ENCODE measurements around the gene EFNB3. TPM values are rescaled to one million over a fixed set of nuclear protein-coding genes. Genes with fewer than 3 reads are reported as not detected.
A peak's percentile ranks its signal among the peaks of the same experiment; 100 is the strongest.

Gene EFNB3, protein sequence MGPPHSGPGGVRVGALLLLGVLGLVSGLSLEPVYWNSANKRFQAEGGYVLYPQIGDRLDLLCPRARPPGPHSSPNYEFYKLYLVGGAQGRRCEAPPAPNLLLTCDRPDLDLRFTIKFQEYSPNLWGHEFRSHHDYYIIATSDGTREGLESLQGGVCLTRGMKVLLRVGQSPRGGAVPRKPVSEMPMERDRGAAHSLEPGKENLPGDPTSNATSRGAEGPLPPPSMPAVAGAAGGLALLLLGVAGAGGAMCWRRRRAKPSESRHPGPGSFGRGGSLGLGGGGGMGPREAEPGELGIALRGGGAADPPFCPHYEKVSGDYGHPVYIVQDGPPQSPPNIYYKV
- 4.4 TPM for polyA plus RNA-seq (ENCODE audit: insufficient read length)

DNA sequence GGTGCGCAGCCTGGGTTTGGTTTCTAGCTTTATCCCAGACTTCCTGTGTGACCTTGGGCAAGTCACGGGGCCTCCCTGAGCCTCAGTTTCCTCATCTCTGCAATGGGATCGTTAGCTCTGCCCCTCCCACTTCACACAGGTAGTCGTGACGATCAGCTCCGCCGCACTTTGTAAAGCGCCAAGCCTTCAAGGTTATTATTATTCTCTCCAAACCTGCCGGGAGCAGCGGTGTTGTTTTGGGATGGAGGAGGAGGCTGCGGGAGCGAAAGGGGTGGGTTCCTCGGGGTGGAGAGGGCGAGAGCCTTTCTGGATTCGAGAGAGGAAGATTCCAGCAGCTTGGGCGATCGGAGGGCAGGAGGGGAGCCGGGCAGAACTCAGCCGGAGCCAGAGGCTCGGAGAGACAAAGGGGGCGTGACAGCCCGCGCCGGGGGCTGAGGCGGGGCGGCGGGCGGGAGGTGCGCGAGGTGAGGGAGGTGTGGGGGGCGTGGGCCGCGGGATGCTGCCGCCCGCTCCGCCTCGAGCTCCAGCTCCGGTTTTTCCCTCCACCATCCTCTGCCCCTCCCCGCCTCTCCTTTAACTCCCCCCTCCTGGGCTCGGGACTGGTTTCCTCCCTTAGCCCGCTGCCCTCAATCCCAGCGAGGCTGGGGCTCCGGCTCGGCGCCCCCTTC, at the start of gene EFNB3:
TSS of gene EFNB3 (plus strand) at position 602 of the 668 bp plus-strand sequence. CDS start 397 bp downstream, outside the sequence.
- DNase-seq (ENCODE audit: low read depth), result no peak

DNA sequence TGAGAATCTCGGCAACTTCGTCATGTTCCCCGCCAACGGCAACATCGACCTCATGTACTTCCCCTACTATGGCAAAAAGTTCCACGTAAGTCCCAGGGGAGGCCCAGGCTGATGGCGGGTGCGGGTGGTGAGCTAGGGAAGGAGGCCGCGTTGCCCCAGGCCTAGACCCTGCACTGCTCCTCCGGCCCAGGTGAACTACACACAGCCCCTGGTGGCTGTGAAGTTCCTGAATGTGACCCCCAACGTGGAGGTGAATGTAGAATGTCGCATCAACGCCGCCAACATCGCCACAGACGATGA, 49.5 kb upstream of the EFNB3 start:
- no peak for DNase-seq (ENCODE audit: low read depth)

DNA sequence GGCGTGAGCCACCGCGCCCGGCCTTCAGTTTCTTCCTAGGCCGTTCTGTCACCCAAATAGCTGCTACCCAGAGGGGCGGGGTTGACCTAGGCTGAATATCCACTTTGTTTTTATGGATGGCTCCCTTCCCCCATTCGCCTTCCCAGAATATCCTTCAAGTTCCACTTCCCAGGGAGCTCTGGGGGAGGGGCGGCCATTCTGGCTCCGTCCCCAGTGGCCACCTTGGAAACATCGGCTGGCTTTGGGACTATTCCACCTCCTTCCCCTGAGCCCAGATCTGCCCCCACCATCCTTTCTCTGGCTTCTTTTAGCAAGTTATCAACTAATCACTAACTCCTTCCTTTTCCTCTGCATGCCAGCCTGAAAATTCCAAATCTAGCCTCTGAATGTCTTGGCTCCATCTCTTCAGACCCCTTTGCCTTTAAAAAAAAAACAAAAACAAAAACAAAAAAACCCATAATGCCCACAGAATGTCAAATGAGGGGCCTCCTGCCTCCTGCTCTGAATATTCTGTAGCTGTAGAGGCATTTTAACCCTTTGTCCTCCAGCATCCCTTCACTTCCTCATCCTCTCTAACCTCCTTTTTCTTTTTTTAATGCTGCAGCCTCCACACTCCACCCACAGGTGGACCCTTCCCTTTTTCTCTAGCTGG, 47.9 kb upstream of the EFNB3 start:
- no peak for DNase-seq (ENCODE audit: low read depth)

DNA sequence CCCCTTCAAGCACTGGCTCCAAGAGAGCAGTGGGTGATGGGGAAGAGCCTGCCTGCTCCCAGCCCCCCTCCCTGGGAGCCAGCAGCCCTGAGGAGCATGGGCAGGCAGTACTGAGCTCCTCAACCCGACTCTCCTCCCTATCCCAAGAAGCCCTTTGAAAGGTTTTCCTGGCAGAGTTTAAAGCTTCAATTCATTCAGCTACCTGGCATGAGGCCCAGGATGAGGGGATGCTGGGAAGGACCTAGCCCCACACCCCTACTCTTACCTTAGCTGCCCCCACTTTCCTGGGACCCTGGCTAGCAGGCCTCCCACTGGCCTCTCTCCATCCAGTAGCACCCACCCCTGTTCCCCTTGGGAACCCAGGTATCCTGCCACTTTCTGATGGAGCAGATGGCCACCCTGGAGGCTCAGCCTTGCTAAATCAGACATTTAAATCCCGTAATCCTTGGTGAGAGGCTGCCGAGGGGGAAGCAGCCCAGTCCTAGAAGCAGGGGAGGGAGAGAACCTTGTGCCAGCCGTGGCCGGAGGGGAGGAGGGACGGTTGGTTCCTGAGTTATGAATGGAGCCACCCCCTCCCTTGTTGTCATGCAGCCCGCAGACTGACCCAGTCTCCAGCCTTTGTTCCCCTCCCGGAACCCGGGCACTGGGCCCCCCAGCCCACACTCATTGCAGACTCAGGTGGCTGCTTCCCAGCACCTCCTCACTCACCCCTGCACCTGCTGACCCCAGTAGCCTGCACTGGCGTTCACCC, 37.2 kb upstream of the EFNB3 start:
- DNase-seq (ENCODE audit: low read depth), result no peak

DNA sequence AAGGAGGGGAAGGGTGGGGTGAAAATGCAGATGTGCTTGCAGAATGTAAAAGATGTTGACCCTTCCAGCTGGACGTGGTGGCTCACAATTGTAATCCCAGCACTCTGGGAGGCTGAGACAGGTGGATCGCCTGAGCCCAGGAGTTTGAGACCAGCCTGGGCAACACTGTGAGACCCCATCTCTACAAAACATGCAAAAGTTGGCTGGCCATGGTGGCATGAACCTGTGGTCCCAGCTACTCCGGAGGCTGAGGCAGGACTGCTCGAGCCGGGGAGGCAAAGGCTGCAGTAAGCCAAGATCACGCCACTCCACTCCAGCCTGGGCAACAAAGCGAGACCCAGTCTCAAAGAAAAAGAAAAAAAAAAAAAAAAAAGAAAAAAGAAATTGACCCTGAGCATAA, 36.5 kb upstream of the EFNB3 start:
- DNase-seq (ENCODE audit: low read depth), result no peak

DNA sequence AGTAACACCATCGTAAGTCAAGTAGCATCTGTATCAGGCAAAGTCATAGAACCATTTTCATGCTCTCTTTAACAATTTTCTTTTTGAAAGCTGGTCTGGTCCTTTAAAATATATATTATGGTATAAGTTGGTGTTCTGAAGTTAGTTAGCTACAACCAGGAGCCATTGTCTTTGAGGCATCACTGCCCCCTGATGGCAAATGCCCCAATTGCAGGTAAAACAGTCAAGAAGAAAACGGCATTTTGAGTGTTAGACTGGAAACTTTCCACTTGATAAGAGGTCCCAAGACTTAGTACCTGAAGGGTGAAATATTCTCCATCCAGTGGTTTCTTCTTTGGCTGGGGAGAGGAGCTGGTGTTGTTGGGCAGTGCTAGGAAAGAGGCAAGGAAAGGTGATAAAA, 31.8 kb upstream of the EFNB3 start:
- no peak for DNase-seq (ENCODE audit: low read depth)

DNA sequence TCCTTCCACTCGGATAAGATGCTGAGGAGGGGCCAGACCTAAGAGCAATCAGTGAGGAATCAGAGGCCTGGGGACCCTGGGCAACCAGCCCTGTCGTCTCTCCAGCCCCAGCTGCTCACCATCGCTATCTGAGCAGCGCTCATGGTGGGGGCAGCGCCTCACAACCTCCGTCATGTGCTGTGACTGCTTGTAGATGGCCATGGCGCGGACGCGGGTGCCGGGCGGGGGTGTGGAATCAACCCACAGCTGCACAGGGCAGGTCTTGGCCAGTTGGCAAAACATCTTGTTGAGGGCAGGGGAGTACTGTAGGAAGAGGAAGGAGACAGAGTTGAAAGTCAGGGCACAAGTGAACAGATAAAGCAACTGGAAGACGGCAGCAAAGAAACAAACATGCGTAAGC, 30.1 kb upstream of the EFNB3 start:
- no peak for DNase-seq (ENCODE audit: low read depth)

DNA sequence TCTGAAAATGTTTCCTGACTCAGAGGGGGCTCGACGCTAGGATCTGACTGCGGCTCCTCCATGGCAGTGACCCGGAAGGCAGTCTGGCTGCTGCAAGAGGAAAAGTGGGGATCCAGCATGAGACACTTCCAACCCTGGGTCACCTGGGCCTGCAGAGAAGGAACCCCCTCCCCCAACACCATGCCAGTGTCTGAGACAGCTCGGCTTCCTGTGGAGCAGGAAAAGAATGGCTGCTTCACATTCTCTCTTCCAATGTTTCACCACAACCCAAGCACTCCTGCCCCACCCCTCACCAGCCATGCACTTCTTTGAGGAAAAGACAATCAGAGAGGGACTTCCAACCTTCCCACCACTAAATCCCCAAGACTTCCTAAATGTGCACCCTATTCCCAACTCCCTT, 28.5 kb upstream of the EFNB3 start:
- no peak for DNase-seq (ENCODE audit: low read depth)

DNA sequence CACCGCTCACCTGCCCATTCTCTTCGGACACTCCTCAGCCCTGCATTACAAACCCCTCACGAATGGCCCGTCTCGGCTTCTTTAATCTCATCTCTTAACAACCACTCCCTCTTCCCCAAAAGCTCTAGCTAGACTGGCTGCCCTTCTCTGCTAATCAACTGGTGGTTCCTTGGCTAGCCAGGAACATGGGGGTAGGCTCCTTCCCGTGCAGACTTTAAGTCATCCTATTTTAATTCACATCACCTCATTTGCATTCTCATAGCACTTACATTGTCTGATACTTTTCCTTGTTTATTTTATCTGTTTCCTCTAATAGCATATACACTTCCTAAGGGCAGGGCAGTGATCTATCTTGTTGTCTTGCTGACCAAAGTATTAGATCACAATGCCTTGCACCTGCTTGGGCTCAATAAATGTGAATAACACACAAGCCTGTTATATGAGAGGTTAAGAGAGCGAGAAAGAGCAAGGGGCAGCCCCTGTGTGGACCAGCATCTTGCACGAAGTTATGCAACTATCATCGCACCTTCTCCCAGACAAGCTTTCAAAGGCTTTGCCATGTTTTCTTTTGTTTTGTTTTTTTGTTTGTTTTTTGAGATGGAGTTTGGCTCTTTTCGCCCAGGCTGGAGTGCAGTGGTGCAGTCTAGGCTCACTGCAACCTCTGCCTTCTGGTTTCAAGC, 27.5 kb upstream of the EFNB3 start:
- no peak for DNase-seq (ENCODE audit: low read depth)

DNA sequence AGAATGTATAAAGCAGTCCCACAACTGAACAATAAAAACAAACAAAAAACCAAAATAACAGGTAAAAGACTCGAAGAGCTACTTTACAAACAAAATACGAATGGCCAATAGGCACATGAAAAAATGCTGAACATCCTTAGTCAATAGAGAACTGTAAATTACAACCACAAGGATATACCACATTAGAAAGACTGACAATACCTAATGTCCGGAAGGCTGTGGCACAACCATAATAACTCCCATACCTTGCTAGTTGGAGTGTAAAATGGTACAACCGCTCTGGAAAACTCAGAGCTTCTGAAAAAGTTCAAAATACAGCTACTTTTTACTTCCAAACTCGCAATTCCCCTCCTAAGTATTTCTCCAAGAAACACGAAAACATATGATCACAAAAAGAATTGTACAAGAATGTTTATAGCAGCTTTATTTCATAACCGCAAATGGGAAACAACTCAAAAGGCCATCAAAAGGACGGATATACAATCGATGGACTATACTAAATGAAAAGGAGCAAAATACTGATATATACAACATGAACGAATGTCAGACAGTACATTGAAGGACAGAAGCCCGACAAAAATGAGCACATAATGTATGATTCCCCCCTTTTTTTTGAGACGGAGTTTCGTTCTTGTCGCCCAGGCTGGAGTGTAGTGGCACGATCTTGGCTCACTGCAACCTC, 20.0 kb upstream of the EFNB3 start:
- no peak for DNase-seq (ENCODE audit: low read depth)

DNA sequence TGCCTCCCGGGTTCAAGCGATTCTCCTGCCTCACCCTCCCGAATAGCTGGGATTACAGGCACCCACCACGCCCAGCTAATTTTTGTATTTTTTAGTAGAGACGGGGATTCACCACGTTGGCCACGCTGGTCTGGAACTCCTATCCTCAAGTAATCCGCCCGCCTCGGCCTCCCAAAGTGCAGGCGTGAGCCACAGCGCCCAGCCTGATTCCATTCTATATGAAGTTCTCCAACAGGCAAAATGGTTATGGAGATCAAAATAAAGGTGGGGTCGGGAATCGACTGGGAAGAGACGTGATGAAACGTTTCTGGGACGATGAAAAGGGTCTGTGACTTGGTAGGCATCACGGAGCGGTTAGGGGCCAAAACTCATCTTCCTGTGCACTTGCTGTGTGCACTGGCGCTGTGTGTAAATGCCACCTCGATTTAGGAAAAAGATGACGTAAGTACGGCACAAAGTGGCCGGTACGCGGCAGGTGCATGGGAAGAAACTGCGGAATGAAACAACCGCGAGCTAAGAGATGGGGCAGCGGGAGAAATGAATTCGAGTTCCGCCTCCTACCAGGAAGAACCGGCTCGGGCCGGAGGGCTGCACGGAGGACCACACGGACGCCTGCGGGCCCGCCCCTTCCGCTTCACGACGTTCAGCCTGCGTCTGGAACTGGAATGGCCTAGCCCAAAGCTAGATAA, 19.3 kb upstream of the EFNB3 start:
- DNase-seq (ENCODE audit: low read depth), result peak; percentile 87

DNA sequence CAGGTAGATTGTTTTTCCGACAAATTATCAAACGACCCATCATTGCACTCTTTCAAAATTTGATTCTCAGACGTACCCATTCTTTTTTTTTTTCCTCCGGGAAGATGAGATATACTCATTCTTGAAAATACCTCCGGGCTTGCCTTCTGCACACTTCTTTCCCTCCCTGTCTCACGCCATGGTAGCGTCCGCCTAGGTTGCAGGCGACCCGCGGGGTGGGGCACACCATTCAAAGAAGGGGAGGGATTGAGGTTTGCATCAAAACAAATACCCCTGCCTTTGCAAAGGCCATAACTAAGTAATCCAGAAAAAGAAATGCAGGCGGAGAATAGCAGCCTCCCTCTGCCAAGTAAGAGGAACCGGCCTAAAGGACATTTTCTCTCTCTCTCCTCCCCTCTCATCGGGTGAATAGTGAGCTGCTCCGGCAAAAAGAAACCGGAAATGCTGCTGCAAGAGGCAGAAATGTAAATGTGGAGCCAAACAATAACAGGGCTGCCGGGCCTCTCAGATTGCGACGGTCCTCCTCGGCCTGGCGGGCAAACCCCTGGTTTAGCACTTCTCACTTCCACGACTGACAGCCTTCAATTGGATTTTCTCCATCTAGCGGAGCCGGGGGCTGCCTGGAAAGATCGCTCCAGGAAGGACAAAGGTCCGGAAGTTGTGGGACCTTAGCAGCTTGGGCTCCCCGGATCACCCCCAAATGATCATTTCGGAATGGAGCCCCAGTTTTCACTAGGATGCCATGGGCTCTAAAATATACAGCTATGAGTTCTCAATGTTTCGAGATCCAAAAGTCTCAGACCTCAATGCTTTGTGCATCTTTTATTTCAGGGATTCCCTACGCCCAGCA, 18.6 kb upstream of the EFNB3 start:
- peak; percentile 67 for DNase-seq (ENCODE audit: low read depth)

DNA sequence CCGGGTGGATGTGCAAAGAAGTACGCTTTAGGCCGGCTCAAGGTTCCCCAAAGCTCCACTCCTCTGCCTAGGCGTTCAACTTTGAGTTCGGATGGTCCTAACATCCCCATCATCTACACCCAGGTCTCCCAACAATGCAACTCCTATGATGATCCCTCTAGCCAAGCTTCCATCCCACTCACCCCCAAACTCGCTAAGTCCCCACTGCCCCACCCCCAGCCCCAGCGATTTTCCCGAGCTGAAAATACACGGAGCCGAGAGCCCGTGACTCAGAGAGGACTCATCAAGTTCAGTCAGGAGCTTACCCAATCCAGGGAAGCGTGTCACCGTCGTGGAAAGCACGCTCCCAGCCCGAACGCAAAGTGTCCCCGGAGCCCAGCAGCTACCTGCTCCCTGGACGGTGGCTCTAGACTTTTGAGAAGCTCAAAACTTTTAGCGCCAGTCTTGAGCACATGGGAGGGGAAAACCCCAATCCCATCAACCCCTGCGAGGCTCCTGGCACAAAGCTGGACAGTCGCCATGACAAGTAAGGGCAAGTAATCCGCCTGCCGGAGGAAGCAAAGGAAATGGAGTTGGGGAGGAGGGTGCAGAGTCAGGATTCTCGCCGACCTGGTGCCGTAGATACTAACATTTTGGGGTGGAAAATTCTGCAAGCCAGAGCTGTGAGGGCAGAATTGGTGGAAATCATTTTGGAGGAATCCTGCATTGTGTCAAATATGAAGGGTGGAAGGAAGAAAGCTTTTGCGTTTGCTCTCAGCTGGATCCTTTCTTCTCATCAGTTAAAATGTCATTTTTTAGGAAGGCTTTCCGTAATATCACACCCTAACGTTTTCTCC, 17.7 kb upstream of the EFNB3 start, which contains the start of gene TP53:
TSS of gene TP53 (minus strand) at position 419 of the 836 bp plus-strand sequence. CDS start 10,896 bp downstream, outside the sequence.
- DNase-seq (ENCODE audit: low read depth), result peak; percentile 80

DNA sequence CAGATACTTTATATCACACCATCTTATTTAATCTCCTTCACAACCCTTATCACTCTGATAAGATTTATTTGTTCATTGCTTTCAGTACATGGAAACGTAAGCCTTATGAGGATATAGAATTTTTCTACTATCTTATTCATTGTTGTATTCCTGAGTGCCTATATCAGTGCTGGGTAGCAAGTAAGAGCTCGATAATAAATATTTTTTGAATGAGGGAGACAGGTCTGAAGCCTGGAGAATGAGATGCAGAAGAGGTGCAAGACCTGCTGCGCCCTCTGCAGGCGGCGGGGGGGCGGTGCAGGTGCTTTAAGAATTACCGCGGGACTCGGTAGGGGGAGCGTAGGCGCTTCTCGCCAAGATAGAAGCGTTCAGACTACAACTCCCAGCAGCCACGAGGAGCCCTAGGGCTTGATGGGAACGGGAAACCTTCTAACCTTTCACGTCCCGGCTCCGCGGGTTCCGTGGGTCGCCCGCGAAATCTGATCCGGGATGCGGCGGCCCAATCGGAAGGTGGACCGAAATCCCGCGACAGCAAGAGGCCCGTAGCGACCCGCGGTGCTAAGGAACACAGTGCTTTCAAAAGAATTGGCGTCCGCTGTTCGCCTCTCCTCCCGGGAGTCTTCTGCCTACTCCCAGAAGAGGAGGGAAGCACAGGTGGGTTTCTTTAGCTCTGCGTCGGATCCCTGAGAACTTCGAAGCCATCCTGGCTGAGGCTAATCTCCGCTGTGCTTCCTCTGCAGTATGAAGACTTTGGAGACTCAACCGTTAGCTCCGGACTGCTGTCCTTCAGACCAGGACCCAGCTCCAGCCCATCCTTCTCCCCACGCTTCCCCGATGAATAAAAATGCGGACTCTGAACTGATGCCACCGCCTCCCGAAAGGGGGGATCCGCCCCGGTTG, 16.8 kb upstream of the EFNB3 start, which contains the start of gene WRAP53:
TSS of gene WRAP53 (plus strand) at position 570 of the 900 bp plus-strand sequence. CDS start at position 742, 172 bp downstream.
- DNase-seq (ENCODE audit: low read depth), result peak; percentile 96

DNA sequence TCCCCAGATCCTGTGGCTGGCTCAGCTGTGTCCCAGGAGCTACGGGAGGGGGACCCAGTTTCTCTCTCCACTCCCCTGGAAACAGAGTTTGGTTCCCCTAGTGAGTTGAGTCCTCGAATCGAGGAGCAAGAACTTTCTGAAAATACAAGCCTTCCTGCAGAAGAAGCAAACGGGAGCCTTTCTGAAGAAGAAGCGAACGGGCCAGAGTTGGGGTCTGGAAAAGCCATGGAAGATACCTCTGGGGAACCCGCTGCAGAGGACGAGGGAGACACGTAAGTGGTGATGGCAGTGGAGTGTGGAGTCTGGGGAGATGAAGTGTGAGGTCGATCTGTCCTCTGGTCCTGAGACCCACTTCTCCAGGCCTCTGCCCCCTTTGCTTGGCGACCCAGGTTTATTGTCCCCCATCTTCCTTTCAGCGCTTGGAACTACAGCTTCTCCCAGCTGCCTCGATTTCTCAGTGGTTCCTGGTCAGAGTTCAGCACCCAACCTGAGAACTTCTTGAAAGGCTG, 16.1 kb upstream of the EFNB3 start:
- no peak for DNase-seq (ENCODE audit: low read depth)

DNA sequence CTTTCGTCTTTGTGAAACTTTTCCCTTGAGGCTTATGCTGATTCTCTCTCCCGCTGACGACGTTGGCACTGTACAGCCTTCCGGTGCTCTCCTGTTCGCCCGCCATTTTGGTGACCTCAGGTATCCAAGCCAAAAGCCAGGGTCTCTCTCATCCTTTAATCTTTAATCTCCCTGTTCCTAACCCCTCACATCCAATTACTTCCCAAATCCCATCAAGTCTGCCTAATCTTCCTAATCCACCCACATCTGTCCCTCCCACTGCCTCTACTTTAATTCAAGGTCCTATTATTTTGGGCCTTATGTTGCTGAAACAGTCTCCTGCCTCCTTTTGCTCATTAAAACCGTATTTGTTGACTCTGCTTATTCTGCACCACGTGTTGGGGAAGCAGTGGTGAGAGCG, 9.4 kb upstream of the EFNB3 start:
- DNase-seq (ENCODE audit: low read depth), result no peak
